Stimulated activated CD8-positive, alpha-beta memory T cell treated with anti-CD3 and anti-CD28 coated beads, Interleukin-2, amount 100 ng/mL, for 1 hour (primary cell): Measurements from ENCODE around the gene MPV17L.
"Not testable (repeated sequence)": the region's sequence is repeated elsewhere in the genome, so short reads cannot be mapped to it uniquely, and the experiment has no call there.

Experiments
- DNase-seq, 2 donors: peaks; one replicate each; pipeline ENCODE4 v3.0.0-alpha.2; 2020; ENCODE audit warnings: low read depth in 2 of 2

The MPV17L gene

DNA sequence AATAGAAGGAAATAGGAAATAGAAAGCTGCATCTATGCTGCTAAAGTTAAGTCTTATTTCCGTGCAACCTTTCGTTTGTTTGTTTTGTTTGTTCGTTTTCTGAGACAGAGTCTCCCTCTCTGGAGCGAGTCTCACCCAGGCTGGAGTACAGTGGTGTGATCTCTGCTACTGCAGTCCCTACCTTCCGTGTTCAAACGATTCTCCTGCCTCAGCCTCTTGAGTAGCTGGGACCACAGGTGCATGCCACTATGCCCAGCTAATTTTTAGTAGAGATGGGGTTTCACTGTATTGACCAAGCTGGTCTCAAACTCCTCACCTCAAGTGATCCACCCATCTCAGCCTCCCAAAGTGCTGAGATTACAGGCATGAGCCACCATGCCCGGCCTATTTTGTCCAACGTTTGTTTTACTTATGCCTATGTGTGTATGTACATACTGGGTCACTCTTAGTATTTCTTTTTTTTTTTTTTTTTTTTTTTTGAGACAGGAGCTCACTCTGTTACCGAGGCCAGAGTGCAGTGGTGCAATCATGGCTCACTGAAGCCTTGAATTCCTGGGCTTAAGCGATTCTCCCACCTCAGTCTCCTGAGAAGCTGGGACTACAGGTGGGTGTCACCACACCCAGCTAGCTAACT is 55.7 kb downstream of the MPV17L start:
- DNase-seq: no peak

DNA sequence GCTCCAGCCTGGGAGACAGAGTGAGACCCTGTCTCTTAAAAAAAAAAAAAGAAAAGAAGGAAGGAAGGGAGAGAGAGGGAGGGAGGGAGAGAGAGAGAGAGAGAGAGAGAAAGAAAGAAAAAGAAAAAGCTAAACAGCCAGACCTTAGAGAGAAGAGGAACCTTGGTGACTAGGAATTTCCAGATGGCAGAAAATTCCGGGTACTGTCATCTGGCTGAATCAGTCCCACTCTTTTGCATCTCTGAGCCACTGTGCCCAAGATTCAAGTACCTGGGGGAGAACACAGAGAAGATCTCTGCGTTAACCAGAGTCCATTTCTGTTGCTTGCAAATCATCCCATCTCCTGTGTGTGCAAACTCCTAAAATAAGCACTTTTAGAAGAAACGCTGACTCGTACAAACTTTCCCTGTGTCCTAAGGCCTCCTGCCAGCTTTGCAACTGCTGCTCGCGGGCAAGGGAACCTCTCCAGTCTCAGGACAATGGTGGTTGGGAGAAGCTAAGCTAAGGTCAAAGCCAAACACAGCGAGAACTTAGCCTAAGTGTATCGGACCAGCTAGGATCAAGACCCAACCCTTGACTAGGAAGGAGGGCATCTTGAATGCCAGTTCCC is 56.8 kb downstream of the MPV17L start:
- no peak for DNase-seq

DNA sequence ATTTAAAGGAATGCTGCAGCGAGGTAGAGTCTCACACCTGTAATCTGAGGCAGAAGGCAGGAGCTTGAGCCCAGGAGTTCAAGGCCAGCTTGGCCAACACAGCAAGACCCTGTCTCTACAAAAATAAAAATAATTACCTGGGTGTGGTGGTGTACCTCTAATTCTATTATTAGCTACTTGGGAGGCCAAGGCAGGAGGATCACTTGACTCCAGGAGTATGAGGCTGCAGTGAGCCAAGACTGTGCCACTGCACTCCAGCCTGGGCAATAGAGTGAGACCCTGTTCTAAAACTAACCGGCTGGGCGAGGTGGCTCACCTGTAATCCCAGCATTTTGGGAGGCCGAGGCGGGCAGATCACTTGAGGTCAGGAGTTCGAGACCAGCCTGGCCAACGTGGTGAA is 57.7 kb downstream of the MPV17L start:
- not testable (repeated sequence) for DNase-seq

DNA sequence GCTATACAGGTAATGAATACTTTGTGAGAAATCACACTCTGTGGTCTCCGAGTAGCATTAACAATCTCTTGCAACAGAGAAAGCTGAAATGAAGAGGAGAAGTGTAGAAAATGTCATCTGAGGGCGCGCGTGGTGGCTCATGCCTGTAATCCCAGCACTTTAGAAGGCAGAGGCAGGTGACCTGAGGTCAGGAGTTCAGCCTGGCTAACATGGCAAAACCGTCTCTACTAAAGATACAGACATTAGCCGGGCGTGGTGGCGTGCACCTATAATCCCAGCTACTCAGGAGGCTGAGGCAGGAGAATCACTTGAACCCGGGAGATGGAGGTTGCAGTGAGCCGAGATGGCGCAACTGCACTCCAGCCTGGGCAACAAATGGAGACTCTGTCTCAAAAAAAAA is 59.4 kb downstream of the MPV17L start:
- DNase-seq: not testable (repeated sequence)

DNA sequence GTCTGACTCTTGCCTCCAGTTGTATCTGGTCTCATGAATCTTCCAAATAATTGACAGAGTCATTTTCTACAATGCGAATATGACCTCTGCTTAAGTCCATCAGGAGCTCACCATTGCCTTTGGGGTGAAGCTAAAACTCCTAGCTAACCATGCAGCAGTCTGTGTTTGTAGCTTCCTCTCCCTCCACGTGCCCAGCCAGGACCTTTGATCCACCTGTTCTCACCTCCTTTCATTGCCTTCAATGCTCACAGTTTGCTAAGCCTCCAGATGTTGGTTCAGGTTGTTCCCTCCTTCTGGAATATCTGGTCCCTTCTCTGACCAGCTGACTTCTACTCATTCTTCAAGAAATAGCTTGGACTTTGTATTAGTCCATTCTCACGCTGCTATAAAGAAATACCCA is 61.8 kb downstream of the MPV17L start:
- DNase-seq: no peak

DNA sequence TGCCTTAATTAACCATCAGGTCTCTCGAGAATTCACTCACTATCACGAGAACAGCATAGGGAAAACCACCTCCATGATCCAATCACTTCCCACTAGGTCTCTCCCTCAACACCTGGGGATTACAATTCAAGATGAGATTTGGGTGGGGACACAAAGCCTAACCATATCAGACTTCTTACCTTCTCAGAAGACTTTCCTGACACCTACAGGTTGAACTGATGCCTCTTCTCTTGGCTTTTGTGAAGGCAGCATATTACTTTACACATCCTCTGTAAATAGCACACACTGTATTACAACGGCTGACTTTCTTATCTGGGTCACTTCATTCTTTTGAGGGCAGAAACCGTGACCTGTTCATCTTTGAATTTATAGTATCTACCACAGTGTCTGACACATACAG is 62.4 kb downstream of the MPV17L start:
- no peak for DNase-seq

DNA sequence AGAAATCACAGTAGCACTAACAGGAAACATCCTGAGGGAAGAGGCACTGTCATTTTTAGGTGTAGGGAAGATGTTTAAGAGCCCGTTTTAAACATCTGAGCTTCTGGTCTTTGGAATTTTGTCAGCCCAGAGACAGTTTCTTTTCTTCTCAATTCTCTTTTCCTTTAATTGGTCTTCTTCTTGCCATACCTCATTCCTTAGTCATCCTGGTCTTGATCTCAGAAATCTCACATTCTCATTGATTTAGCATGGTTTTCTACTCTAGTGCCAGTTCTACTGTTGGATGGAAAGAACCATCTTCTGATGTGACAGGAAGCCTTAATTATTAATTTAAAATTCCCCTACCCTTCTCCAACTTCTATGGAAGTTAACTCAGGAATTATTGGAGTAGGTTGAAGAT is 64.2 kb downstream of the MPV17L start:
- no peak for DNase-seq

DNA sequence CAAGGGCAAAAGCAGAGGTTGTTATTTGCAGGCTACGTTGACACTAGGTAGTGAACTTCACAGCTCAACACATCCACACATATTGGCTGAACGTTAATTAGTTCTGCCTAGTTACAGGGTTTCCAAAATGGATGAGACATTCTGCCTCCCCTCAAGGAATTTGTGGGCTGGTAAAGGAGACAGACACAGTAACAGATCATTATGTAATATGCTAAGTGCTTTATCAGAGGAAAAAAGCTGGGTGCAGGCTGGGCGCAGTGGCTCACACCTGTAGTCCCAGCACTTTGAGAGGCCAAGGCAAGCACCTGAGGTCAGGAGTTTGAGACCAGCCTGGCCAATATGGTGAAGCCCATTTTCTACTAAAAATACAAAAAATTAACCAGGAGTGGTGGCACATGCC is 65.0 kb downstream of the MPV17L start:
- DNase-seq: no peak

DNA sequence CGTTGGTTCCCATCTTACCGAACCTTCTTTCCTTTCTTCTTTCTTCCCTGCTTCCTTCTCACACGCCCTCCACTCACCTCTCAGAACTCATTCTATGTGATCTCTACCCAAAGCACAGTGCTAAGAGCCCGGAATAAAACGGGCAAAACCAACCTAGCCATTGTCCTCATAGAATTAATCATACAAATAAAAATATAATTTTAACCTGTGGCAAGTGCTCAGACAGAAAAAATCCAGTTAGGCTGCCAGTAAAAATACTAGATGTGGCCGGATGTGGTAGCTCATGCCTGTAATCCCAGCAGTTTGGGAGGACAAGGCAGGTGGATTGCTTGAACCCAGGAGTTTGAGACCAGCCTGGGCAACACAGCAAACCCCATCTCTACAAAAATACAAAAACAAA is 65.8 kb downstream of the MPV17L start:
- DNase-seq: no peak
